PC-3 (cell line): ENCODE results near the gene WDR7.

Experiments
- CTCF ChIP-seq: fragments of 300-600 bp; sonication (generic); conservative IDR thresholded peaks from 2 replicates; pipeline ENCODE4 v1.5.1; 2017; ENCODE audit warnings: antibody characterized with exemption, low read depth, mild to moderate bottlenecking, low read length
- EZH2 ChIP-seq: fragments of 300-600 bp; sonication (generic); IDR thresholded peaks from one replicate; pipeline ENCODE4 v1.6.1; 2017; ENCODE audit warnings: antibody characterized with exemption, mild to moderate bottlenecking, low read length; ENCODE audit not compliant: unreplicated experiment

GRCh38 chr18:57022716-57023115 is 371.6 kb downstream of the WDR7 start:
- TF ChIP-seq CTCF (no peak), EZH2 (no peak)
